H9 (cell line): ENCODE results near the gene ASCL1. TPM values are rescaled to one million over a fixed set of nuclear protein-coding genes. Genes with fewer than 3 reads are reported as not detected.
A peak's percentile ranks its signal among the peaks of the same experiment; 100 is the strongest.

ENCODE experiments used
- DNase-seq: peaks from one replicate; pipeline ENCODE4 v3.0.0-alpha.2; 2017
- H2AFZ ChIP-seq: one replicate; pipeline ENCODE4 v1.6.1; 2013; ENCODE audit warnings: mild to moderate bottlenecking, low read length, control low read depth, moderate library complexity
- H2AK5ac ChIP-seq: 2 replicates; pipeline ENCODE4 v1.6.1; 2013; ENCODE audit warnings: low read length, control low read depth, mixed read lengths; ENCODE audit not compliant: insufficient read length
- H2BK120ac ChIP-seq: one replicate; pipeline ENCODE4 v1.6.1; 2013; ENCODE audit warnings: low read depth, mild to moderate bottlenecking, low read length, control low read depth, inconsistent platforms; ENCODE audit not compliant: poor library complexity, severe bottlenecking
- H2BK12ac ChIP-seq: 2 replicates; pipeline ENCODE4 v1.6.1; 2013; ENCODE audit warnings: low read length, control low read depth, mixed read lengths, low read depth; ENCODE audit not compliant: insufficient read length
- H2BK15ac ChIP-seq: 2 replicates; pipeline ENCODE4 v1.6.1; 2013; ENCODE audit warnings: low read depth, low read length, control low read depth
- H2BK20ac ChIP-seq: one replicate; pipeline ENCODE4 v1.6.1; 2013; ENCODE audit warnings: low read depth, mild to moderate bottlenecking, low read length, control low read depth, inconsistent platforms; ENCODE audit not compliant: poor library complexity, severe bottlenecking
- H2BK5ac ChIP-seq: 2 replicates; pipeline ENCODE4 v1.6.1; 2013; ENCODE audit warnings: low read length, control low read depth, mixed read lengths; ENCODE audit not compliant: insufficient read length
- H3K14ac ChIP-seq: 2 replicates; pipeline ENCODE4 v1.6.1; 2013; ENCODE audit warnings: low read length, control low read depth; ENCODE audit not compliant: insufficient read depth
- H3K18ac ChIP-seq: 2 replicates; pipeline ENCODE4 v1.6.1; 2013; ENCODE audit warnings: low read depth, mild to moderate bottlenecking, mixed read lengths, low read length, control low read depth; ENCODE audit not compliant: insufficient read length
- H3K23ac ChIP-seq: 2 replicates; pipeline ENCODE4 v1.6.1; 2013; ENCODE audit warnings: low read length, control low read depth, mixed read lengths, low read depth; ENCODE audit not compliant: insufficient read length
- H3K23me2 ChIP-seq: 2 replicates; pipeline ENCODE4 v1.6.1; 2013; ENCODE audit warnings: low read depth, mild to moderate bottlenecking, mixed read lengths, low read length, control low read depth; ENCODE audit not compliant: insufficient read length, poor library complexity, severe bottlenecking
- H3K27ac ChIP-seq: 2 replicates; pipeline ENCODE4 v1.5.1; 2013; ENCODE audit warnings: low read length, control low read depth, mixed read lengths, low read depth; ENCODE audit not compliant: insufficient read length
- H3K27me3 ChIP-seq: 2 replicates; pipeline ENCODE4 v1.6.1; 2013; ENCODE audit warnings: low read length, control low read depth, inconsistent platforms; ENCODE audit not compliant: insufficient read depth
- H3K4ac ChIP-seq: 2 replicates; pipeline ENCODE4 v1.6.1; 2013; ENCODE audit warnings: low read depth, mild to moderate bottlenecking, control low read depth, inconsistent platforms, low read length, moderate library complexity
- H3K4me1 ChIP-seq: 2 replicates; pipeline ENCODE4 v1.6.1; 2013; ENCODE audit warnings: low read length, control low read depth, inconsistent platforms; ENCODE audit not compliant: insufficient read depth
- H3K4me2 ChIP-seq: 2 replicates; pipeline ENCODE4 v1.6.1; 2013; ENCODE audit warnings: low read length, control low read depth, mixed read lengths; ENCODE audit not compliant: insufficient read length, insufficient read depth
- H3K56ac ChIP-seq: 2 replicates; pipeline ENCODE4 v1.6.1; 2013; ENCODE audit warnings: low read depth, mild to moderate bottlenecking, mixed read lengths, low read length, control low read depth; ENCODE audit not compliant: insufficient read length
- H3K79me1 ChIP-seq: 2 replicates; pipeline ENCODE4 v1.6.1; 2013; ENCODE audit warnings: low read depth, mild to moderate bottlenecking, moderate library complexity, low read length, control low read depth, inconsistent platforms; ENCODE audit not compliant: insufficient read depth, poor library complexity, severe bottlenecking
- H3K79me2 ChIP-seq: 2 replicates; pipeline ENCODE4 v1.6.1; 2013; ENCODE audit warnings: low read length, control low read depth, inconsistent platforms; ENCODE audit not compliant: insufficient read depth
- H3K9ac ChIP-seq: 2 replicates; pipeline ENCODE4 v1.6.1; 2013; ENCODE audit warnings: low read length, control low read depth, mixed read lengths; ENCODE audit not compliant: insufficient read length; ENCODE audit errors: extremely low read depth
- H3K9me3 ChIP-seq: one replicate; pipeline ENCODE4 v1.6.1; 2013; ENCODE audit warnings: low read depth, low read length, inconsistent platforms; ENCODE audit not compliant: control insufficient read depth
- H3T11ph ChIP-seq: one replicate; pipeline ENCODE4 v1.6.1; 2013; ENCODE audit warnings: mild to moderate bottlenecking, low read length, control low read depth, inconsistent platforms
- H4K20me1 ChIP-seq: one replicate; pipeline ENCODE4 v1.6.1; 2013; ENCODE audit not compliant: control insufficient read depth, insufficient read length, insufficient read depth
- H4K5ac ChIP-seq: 2 replicates; pipeline ENCODE4 v1.6.1; 2013; ENCODE audit warnings: low read depth, mild to moderate bottlenecking, mixed read lengths, low read length, control low read depth; ENCODE audit not compliant: insufficient read length
- H4K8ac ChIP-seq: replicated peaks from 2 replicates; pipeline ENCODE4 v1.6.1; 2013; ENCODE audit warnings: low read length, control low read depth, mixed read lengths, low read depth; ENCODE audit not compliant: insufficient read length
- H4K91ac ChIP-seq: 2 replicates; pipeline ENCODE4 v1.6.1; 2013; ENCODE audit warnings: low read depth, mild to moderate bottlenecking, moderate library complexity, mixed read lengths, low read length, control low read depth; ENCODE audit not compliant: insufficient read length
- H3K27ac Mint-ChIP-seq, 3 experiments: 2 replicates in 2 of 3; 3 replicates in 1 of 3; pipeline ENCODE4 v1.8.0; 2020 to 2021; ENCODE audit warnings: mixed read lengths in 3 of 3, mild to moderate bottlenecking in 1 of 3, moderate library complexity in 1 of 3
- H3K27me3 Mint-ChIP-seq: 2 replicates; pipeline ENCODE4 v1.8.0; 2021; ENCODE audit warnings: low read depth, mild to moderate bottlenecking, moderate library complexity, mixed read lengths
- H3K36me3 Mint-ChIP-seq, 3 experiments: 2 replicates in 2 of 3; 3 replicates in 1 of 3; pipeline ENCODE4 v1.8.0; 2020 to 2021; ENCODE audit warnings: low read depth in 3 of 3, mixed read lengths in 3 of 3; ENCODE audit not compliant: insufficient read depth in 1 of 3
- H3K4me1 Mint-ChIP-seq, 2 experiments: 2 replicates each; pipeline ENCODE4 v1.8.0; 2020; ENCODE audit warnings: mixed read lengths in 2 of 2
- H3K4me3 Mint-ChIP-seq, 2 experiments: 2 replicates in 1 of 2; 3 replicates in 1 of 2; pipeline ENCODE4 v1.8.0; 2020 to 2021; ENCODE audit warnings: mild to moderate bottlenecking in 2 of 2, mixed read lengths in 2 of 2, moderate library complexity in 1 of 2
- H3K9me3 Mint-ChIP-seq, 2 experiments: 2 replicates in 1 of 2; 3 replicates in 1 of 2; pipeline ENCODE4 v1.8.0; 2020; ENCODE audit warnings: mild to moderate bottlenecking in 2 of 2, mixed read lengths in 2 of 2, moderate library complexity in 1 of 2
- CTCF ChIP-seq: fragments of 200-600 bp; sonication (generic); conservative IDR thresholded peaks from 3 replicates; pipeline ENCODE4 v1.8.0; 2021; ENCODE audit warnings: antibody characterized with exemption, mild to moderate bottlenecking
- WGBS: extraction: QIAGEN DNeasy Blood & Tissue Kit; methylation state at CpG from one replicate; pipeline ENCODE4 v1.1.7; 2013; ENCODE audit warnings: missing lambda C conversion rate, low lambda C conversion rate, mixed read lengths; ENCODE audit not compliant: insufficient read length; ENCODE audit errors: extremely low coverage; 5-methylcytosine and 5-hydroxymethylcytosine counted together
- total RNA-seq: library from RNA; stranded (reverse); gene quantifications from 2 replicates; pipeline ENCODE4 v1.2.1, GENCODE V29; 2021

The ASCL1 gene
- total RNA-seq, 1 experiment from 2014 or later, result not detected

GRCh38 chr12:102951841-102952240 is 5.6 kb upstream of the ASCL1 start:
- peaks cover 71% of the 10 kb centered on the region for H3K27me3 ChIP-seq
- no peak for DNase-seq
- no peaks in the 10 kb centered on the region for H3K79me2 ChIP-seq
- peaks cover 11% of the 10 kb centered on the region for H3K23me2 ChIP-seq
- Mint-ChIP-seq H3K36me3 (no peaks in the 10 kb centered on the region; a peak in 2 of 7 replicates), H3K27ac (no peak overlapping the region), H3K9me3 (peaks cover 0 to 3% of the 10 kb centered on the region in 2 experiments; a peak in 2 of 5 replicates), H3K4me1 (peaks cover 23 to 41% of the 10 kb centered on the region in 2 experiments), H3K4me3 (peak overlapping the region in 1 of 2 experiments; percentile 65; a peak in 2 of 5 replicates), H3K27me3 (peaks cover 100% of the 10 kb centered on the region)
- no peaks in the 10 kb centered on the region for H4K20me1 ChIP-seq
- no peak overlapping the region for H2AFZ ChIP-seq
- no peak overlapping the region for H4K91ac ChIP-seq
- H3K4ac ChIP-seq, result no peak overlapping the region
- H3K23ac ChIP-seq, result no peak overlapping the region
- no CpG with 5 or more reads among the region's 9 CpGs for WGBS
- H3K9ac ChIP-seq, result no peak overlapping the region
- H2BK12ac ChIP-seq, result no peak overlapping the region
- no peak overlapping the region for H2BK20ac ChIP-seq
- no peaks in the 10 kb centered on the region for H3K79me1 ChIP-seq
- no peak overlapping the region for H3K27ac ChIP-seq
- H3T11ph ChIP-seq, result no peak overlapping the region
- no peak for TF ChIP-seq CTCF
- no peak overlapping the region for H2AK5ac ChIP-seq
- H2BK15ac ChIP-seq, result no peak overlapping the region
- H4K5ac ChIP-seq, result no peak overlapping the region
- no peak overlapping the region for H2BK5ac ChIP-seq
- H3K4me2 ChIP-seq, result no peak overlapping the region
- no peak overlapping the region for H3K18ac ChIP-seq
- no peak overlapping the region for H2BK120ac ChIP-seq
- no peaks in the 10 kb centered on the region for H3K9me3 ChIP-seq
- H3K56ac ChIP-seq, result no peak overlapping the region
- H3K4me1 ChIP-seq, result no peaks in the 10 kb centered on the region
- no peak overlapping the region for H3K14ac ChIP-seq
- H4K8ac ChIP-seq, result no peak overlapping the region
